ENCODE data around the gene PEF1.

DNA sequence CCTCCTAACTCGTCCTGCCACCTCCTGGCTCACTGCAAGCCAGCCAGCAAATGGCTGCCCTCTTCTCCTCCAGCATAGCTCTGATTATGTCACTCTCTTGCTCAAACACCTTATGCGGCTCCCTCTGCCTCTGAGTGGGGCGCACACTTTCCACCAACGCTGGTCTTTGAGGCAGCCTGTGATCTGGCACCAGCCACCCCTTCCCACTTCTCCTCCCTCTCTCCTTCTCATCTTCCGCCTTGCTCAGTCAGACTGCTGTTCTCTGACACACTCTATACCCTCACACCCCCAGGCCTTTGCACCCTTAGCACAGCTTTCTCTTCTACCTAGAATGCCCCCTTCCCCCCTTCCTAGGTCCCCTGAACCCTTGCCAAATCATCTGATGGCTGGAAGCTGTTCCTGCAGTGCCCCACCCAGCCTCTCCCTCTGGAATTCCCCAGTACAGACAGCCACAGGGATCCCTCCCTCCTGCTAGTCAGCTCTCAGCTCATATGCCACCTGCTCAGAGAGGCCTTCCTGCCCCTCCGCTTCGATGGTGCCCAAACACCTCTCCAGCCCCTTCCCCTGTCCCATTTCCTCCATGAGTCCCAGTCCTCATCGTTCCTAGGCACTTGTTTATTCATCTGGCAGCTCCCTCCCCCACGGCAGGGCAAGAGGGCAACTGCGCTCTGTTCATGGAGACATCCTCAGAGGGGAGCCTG, 21.7 kb upstream of the PEF1 start:
- TF ChIP-seq EZH2phosphoT487 (IDR thresholded peaks at IDR 0.05; ENCODE audit: insufficient read depth, low read depth) (no peak), EZH2 (IDR thresholded peaks at IDR 0.05; ENCODE audit: insufficient read depth, poor library complexity, severe bottlenecking) (no peak)
